Endothelial cell of umbilical vein (primary cell): Measurements from ENCODE around the gene ACADSB. TPM values are rescaled to one million over a fixed set of nuclear protein-coding genes. Genes with fewer than 3 reads are reported as not detected.

Experiments used
- BruUV-seq: library from RNA; stranded (reverse); fragments of 400-500 nt; replicated peaks from 2 replicates; lab custom pipeline; 2021; lab: Mats Ljungman, UMichigan
- CTCF ChIA-PET: fragments of 300-600, 350-600 bp; sonication (Branson Sonifier 250); formaldehyde crosslinking; loops from one replicate; lab custom pipeline; 2021; ENCODE audit warnings: antibody characterized with exemption, inconsistent platforms; lab: Charles Lee
- POLR2A ChIA-PET: fragments of 300-600, 350-600 bp; sonication (Branson Sonifier 250); formaldehyde crosslinking; loops from one replicate; lab custom pipeline; 2021; ENCODE audit warnings: antibody characterized with exemption, inconsistent platforms; lab: Charles Lee
- DNase-seq: peaks from one replicate; pipeline ENCODE4 v3.0.0-alpha.2; 2011; ENCODE audit warnings: low read depth, low spot score
- FAIRE-seq: peaks from 2 replicates; lab custom pipeline; 2011; peaks lifted over from hg19 to GRCh38; lab: Jason Lieb, UNC
- H2AFZ ChIP-seq: 2 replicates; pipeline ENCODE4 v1.6.0; 2012; ENCODE audit warnings: low read depth, low read length, control low read depth, inconsistent platforms
- H3K27ac ChIP-seq: 2 replicates; pipeline ENCODE4 v1.5.1; 2011; ENCODE audit warnings: low read depth, mild to moderate bottlenecking, control low read depth, low read length, moderate library complexity; ENCODE audit not compliant: insufficient read depth
- H3K27me3 ChIP-seq, 2 experiments: 2 replicates each; pipeline versions ENCODE4 v1.6.0 to v1.6.1; 2011; ENCODE audit warnings: low read length in 2 of 2, mixed read lengths in 1 of 2; ENCODE audit not compliant: control insufficient read depth in 2 of 2, insufficient read depth in 2 of 2
- H3K36me3 ChIP-seq, 2 experiments: 2 replicates in 1 of 2; 3 replicates in 1 of 2; pipeline ENCODE4 v1.5.1; 2011; ENCODE audit warnings: low read length in 2 of 2, mild to moderate bottlenecking in 1 of 2, moderate library complexity in 1 of 2; ENCODE audit not compliant: control insufficient read depth in 2 of 2, insufficient read depth in 2 of 2; ENCODE audit errors: extremely low read depth in 1 of 2
- H3K4me1 ChIP-seq: 3 replicates; pipeline ENCODE4 v1.5.1; 2011; ENCODE audit warnings: mild to moderate bottlenecking, low read length; ENCODE audit not compliant: control insufficient read depth, insufficient read depth; ENCODE audit errors: extremely low read depth
- H3K4me2 ChIP-seq: 2 replicates; pipeline ENCODE4 v1.6.1; 2011; ENCODE audit warnings: low read length, control low read depth, mixed read lengths; ENCODE audit not compliant: insufficient read depth
- H3K4me3 ChIP-seq, 3 experiments: fragments of 200-600 bp in 1 of 3; sonication (generic), shearing (Covaris generic) in 1 of 3; replicated peaks in 1 of 3; 2 replicates each; pipeline ENCODE4 v1.5.1; 2011 to 2016; ENCODE audit warnings: control low read depth in 3 of 3, low read length in 3 of 3, mild to moderate bottlenecking in 2 of 3, inconsistent platforms in 1 of 3, low read depth in 1 of 3, moderate library complexity in 1 of 3; ENCODE audit not compliant: insufficient read depth in 1 of 3
- H3K79me2 ChIP-seq: 2 replicates; pipeline ENCODE4 v1.6.0; 2012; ENCODE audit warnings: low read length, inconsistent platforms; ENCODE audit not compliant: control insufficient read depth, insufficient read depth
- H3K9ac ChIP-seq: replicated peaks from 2 replicates; pipeline ENCODE3; 2011; ENCODE audit warnings: low read length, control low read depth; ENCODE audit not compliant: insufficient read depth; ENCODE audit errors: extremely low read depth
- H3K9me1 ChIP-seq: replicated peaks from 3 replicates; pipeline ENCODE4 v1.6.0; 2011; ENCODE audit warnings: mild to moderate bottlenecking, low read length; ENCODE audit not compliant: control insufficient read depth, insufficient read depth; ENCODE audit errors: extremely low read depth
- H3K9me3 ChIP-seq: replicated peaks from 2 replicates; pipeline ENCODE4 v1.5.1; 2012; ENCODE audit warnings: low read length, inconsistent platforms; ENCODE audit not compliant: control insufficient read depth, insufficient read depth
- H4K20me1 ChIP-seq: replicated peaks from 2 replicates; pipeline ENCODE3; 2011; ENCODE audit warnings: mild to moderate bottlenecking, low read length; ENCODE audit not compliant: control insufficient read depth, insufficient read depth; ENCODE audit errors: extremely low read depth
- EZH2 ChIP-seq: IDR thresholded peaks from 2 replicates; pipeline ENCODE4 v1.6.1; 2012; ENCODE audit warnings: borderline replicate concordance, low read depth, mild to moderate bottlenecking, moderate library complexity, low read length, inconsistent platforms; ENCODE audit not compliant: severe bottlenecking
- FOS ChIP-seq: IDR thresholded peaks from 2 replicates; pipeline ENCODE4 v1.6.1; 2011; ENCODE audit warnings: mild to moderate bottlenecking, low read length, moderate library complexity, borderline replicate concordance; ENCODE audit not compliant: insufficient read depth
- MYC ChIP-seq: IDR thresholded peaks from one replicate; pipeline ENCODE4 v1.6.1; 2011; ENCODE audit warnings: mild to moderate bottlenecking, low read depth, low read length
- POLR2A ChIP-seq: IDR thresholded peaks from 2 replicates; pipeline ENCODE4 v1.6.1; 2012; ENCODE audit warnings: low read depth, mild to moderate bottlenecking, control low read depth, low read length
- POLR2AphosphoS5 ChIP-seq: IDR thresholded peaks from 2 replicates; pipeline ENCODE4 v1.6.1; 2012; ENCODE audit warnings: low read depth, mild to moderate bottlenecking, control low read depth, low read length, moderate library complexity; ENCODE audit not compliant: insufficient read depth
- dilution Hi-C: fragments of 300-500 bp; cut with MboI; formaldehyde crosslinking; loops from one replicate; pipeline ENCODE4 v1.15.0; 2019; ENCODE audit warnings: low sequenced_read_pairs; ENCODE audit not compliant: extremely low pct_ligation_motif_present
- intact Hi-C: fragments of 100-400 bp; cut with micrococcal nuclease; formaldehyde crosslinking; loops from one replicate; pipeline ENCODE4 v1.10.0; 2022
- polyA plus RNA-seq, 4 experiments: library from polyadenylated mRNA; depleted of rRNA in 3 of 4; stranded (reverse) in 3 of 4; unstranded in 1 of 4; fragments of >200 nt; gene quantifications; 2 replicates each; pipeline versions ENCODE4 v1.2.1 to v1.2.3, GENCODE V29; 2011 to 2012; ENCODE audit warnings: missing spikeins in 1 of 4
- total RNA-seq: library from RNA; stranded (reverse); gene quantifications from 2 replicates; pipeline ENCODE4 v1.2.3, GENCODE V29; 2021
- TF ChIP-seq, protein P1 (sequence below): IDR thresholded peaks from 2 replicates; pipeline ENCODE4 v1.6.1; 2011; ENCODE audit not compliant: insufficient read depth, insufficient read length
- TF ChIP-seq, protein P2 (sequence below), 2 donors: IDR thresholded peaks; 1 replicate in 1 of 2; 2 replicates in 1 of 2; pipeline ENCODE4 v1.5.1; 2011; ENCODE audit warnings: low read length in 2 of 2, mild to moderate bottlenecking in 2 of 2, moderate library complexity in 2 of 2, control low read depth in 1 of 2, inconsistent platforms in 1 of 2, low read depth in 1 of 2; ENCODE audit not compliant: insufficient read depth in 1 of 2; ENCODE audit errors: extremely low read depth in 1 of 2

Gene ACADSB
- total and polyA plus RNA-seq, 2 donors (not counting 3 experiments of a cell fraction or from before 2014, with no cell fraction given), result 3.1 to 15.2 TPM

DNA sequence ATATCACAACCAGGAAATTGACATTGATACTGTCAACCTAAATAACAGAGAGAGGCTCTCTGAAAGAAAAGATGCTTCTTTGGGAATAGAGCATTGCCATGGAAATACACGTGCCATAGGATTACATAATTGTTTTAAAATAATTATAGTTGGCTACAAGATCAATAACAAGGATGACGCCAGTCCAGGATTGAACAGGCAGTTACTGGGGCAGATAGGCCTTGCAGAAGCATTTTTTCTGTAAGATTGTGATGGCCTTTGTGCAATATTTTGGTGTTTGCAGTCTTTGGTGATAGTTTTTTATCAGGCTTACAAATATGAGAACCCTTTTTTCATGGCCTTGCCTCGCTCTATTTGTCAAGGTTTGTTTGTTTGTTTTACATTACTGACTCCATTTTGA is 10.5 kb downstream of the ACADSB start:
- H3K4me2 ChIP-seq, result no peak overlapping the region
- no peak overlapping the region for H3K27ac ChIP-seq
- no peaks in the 10 kb centered on the region for H3K79me2 ChIP-seq
- dilution Hi-C loops, result no loop called here
- H3K9ac ChIP-seq, result no peak overlapping the region
- BruUV-seq, result no TSS peak
- no peaks in the 10 kb centered on the region for H3K4me1 ChIP-seq
- H3K27me3 ChIP-seq, result no peaks in the 10 kb centered on the region
- FAIRE-seq, result no peak
- ChIA-PET POLR2A (no interaction called here), CTCF (no interaction called here)
- H2AFZ ChIP-seq, result no peak overlapping the region
- H3K9me1 ChIP-seq, result no peaks in the 10 kb centered on the region
- H4K20me1 ChIP-seq, result no peaks in the 10 kb centered on the region
- TF ChIP-seq, protein P1, sequence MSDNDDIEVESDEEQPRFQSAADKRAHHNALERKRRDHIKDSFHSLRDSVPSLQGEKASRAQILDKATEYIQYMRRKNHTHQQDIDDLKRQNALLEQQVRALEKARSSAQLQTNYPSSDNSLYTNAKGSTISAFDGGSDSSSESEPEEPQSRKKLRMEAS, result no peak
- TF ChIP-seq FOS (no peak), POLR2AphosphoS5 (no peak), EZH2 (no peak), MYC (no peak), POLR2A (no peak)
- TF ChIP-seq, protein P2, sequence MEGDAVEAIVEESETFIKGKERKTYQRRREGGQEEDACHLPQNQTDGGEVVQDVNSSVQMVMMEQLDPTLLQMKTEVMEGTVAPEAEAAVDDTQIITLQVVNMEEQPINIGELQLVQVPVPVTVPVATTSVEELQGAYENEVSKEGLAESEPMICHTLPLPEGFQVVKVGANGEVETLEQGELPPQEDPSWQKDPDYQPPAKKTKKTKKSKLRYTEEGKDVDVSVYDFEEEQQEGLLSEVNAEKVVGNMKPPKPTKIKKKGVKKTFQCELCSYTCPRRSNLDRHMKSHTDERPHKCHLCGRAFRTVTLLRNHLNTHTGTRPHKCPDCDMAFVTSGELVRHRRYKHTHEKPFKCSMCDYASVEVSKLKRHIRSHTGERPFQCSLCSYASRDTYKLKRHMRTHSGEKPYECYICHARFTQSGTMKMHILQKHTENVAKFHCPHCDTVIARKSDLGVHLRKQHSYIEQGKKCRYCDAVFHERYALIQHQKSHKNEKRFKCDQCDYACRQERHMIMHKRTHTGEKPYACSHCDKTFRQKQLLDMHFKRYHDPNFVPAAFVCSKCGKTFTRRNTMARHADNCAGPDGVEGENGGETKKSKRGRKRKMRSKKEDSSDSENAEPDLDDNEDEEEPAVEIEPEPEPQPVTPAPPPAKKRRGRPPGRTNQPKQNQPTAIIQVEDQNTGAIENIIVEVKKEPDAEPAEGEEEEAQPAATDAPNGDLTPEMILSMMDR (IDR thresholded peaks at IDR 0.05; ENCODE audit: extremely low read depth in 1 of 2, insufficient read depth in 1 of 2, low read depth in 1 of 2, low read length in 2 of 2), result no peak
- no peaks in the 10 kb centered on the region for H3K9me3 ChIP-seq
- H3K36me3 ChIP-seq, result no peaks in the 10 kb centered on the region
- DNase-seq, result no peak
- no peak overlapping the region for H3K4me3 ChIP-seq
- intact Hi-C loops, result no loop called here
